HL-60 (cell line): ENCODE results near the gene CRYBG2.

Experiments used
- DNase-seq, 2 experiments: peaks; one replicate each; pipeline ENCODE4 v3.0.0-alpha.2; 2010 to 2020; ENCODE audit warnings: low read depth in 1 of 2, low spot score in 1 of 2
- H3K27ac ChIP-seq: fragments of 250-450 bp; sonication (Bioruptor Pico); replicated peaks from 2 replicates; pipeline ENCODE4 v1.5.1; 2020; ENCODE audit warnings: mild to moderate bottlenecking, moderate library complexity
- H3K27me3 ChIP-seq: fragments of 250-450 bp; sonication (Bioruptor Pico); 2 replicates; pipeline ENCODE4 v1.5.1; 2021; ENCODE audit warnings: mild to moderate bottlenecking, moderate library complexity; ENCODE audit not compliant: insufficient read depth, poor library complexity, severe bottlenecking
- H3K4me3 ChIP-seq: replicated peaks from 2 replicates; pipeline ENCODE4 v1.5.1; 2011; ENCODE audit warnings: mild to moderate bottlenecking, control low read depth, low read length; ENCODE audit not compliant: insufficient read depth
- CTCF ChIP-seq: IDR thresholded peaks from one replicate; pipeline ENCODE4 v1.5.1; 2011; ENCODE audit warnings: low read length, control low read depth, inconsistent platforms; ENCODE audit not compliant: insufficient read depth
- GABPA ChIP-seq: IDR thresholded peaks from 2 replicates; pipeline ENCODE4 v1.6.1; 2012; ENCODE audit warnings: low read depth
- POLR2AphosphoS5 ChIP-seq: IDR thresholded peaks from 2 replicates; pipeline ENCODE4 v1.6.1; 2012; ENCODE audit warnings: low read depth
- REST ChIP-seq: IDR thresholded peaks from 2 replicates; pipeline ENCODE4 v1.6.1; 2012; ENCODE audit warnings: low read depth; ENCODE audit not compliant: insufficient replicate concordance
- SPI1 ChIP-seq: IDR thresholded peaks from 2 replicates; pipeline ENCODE4 v1.6.1; 2012; ENCODE audit warnings: low read depth, mild to moderate bottlenecking, borderline replicate concordance

The CRYBG2 gene

GRCh38 chr1:26279456-26280332, 74.2 kb downstream of the CRYBG2 start, which contains the start of gene SH3BGRL3:
Gene SH3BGRL3 (plus strand): TSS chr1:26280086. CDS start chr1:26280156, 70 bp downstream.
- peak within 1 kb of the TSS; percentile 75 for H3K4me3 ChIP-seq
- H3K27ac ChIP-seq = peak within 1 kb of the TSS; percentile 88
- H3K27me3 ChIP-seq = no peaks in the 10 kb centered on the region
- peak; percentile 86 to 90 for DNase-seq
- TF ChIP-seq REST (no peak), POLR2AphosphoS5 (peak; percentile 91), SPI1 (peak; percentile 6; the same call in 1 of the 2 replicates)

DNA sequence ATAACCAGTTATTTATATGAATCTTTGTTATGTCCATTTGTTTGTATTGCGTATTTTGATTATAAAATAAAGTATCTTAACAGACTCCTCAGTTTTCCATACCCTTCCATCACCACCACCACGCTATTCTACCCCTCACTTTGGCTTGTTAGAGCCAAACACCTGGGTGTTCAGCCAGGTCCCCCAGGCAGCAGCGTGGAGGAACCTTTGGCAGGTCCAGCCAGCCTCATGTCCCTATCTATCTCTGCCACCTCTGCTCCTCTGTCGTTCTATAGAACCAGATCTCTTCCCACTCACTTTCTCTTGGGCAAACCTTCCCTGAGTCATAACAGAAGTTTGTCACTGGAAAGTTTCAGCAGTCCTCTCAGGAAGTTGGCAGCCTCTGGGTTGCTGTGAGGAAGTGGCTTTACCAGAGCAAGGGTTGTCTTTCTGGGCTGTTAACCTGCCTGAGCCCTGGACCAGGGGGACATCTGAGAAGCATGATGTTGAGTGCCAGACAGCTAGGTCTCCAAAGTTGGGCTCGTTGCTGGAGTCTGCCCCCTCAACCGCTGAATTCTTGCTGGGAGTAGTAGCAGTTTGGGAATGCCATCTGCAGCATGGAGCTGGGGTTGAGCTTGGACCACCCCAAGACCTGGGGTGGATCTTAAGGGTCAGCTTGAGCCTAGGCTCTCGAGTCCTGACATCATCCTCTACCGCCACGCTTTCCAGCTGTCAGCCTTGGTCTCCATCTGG, 75.0 kb downstream of the CRYBG2 start:
- peak overlapping the region; percentile 75 for H3K4me3 ChIP-seq
- DNase-seq = peak in 1 of 2 experiments; percentile 79
- H3K27ac ChIP-seq = peak overlapping the region; percentile 88

DNA sequence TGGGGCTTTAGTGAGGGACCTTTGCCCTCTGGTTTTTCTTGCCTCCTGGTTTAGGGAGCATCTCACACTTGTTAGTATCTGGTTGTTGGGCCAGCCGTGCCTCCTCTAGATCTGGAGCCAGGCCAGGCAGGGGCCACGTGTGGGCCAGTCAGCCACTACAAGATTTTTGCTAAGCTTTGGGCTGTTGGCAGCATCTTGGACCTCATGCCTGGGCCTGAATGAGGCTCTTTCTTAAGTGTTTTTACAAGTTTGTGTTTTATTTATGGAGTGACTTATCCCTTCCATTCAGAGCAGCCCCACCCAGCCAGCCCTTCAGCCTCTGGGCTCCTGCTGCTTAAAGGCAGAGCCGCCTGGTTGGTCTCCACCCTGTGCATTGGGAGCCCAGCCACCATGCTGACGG, 75.6 kb downstream of the CRYBG2 start:
- no peak for TF ChIP-seq SPI1
- TF ChIP-seq CTCF = no peak
- no peak for DNase-seq
- Histone ChIP-seq H3K4me3 (no peak overlapping the region), H3K27me3 (no peaks in the 10 kb centered on the region), H3K27ac (peak overlapping the region; percentile 88)

More for the DNA sequence above, 75.0 kb downstream of the CRYBG2 start:
- no peaks in the 10 kb centered on the region for H3K27me3 ChIP-seq
- no peak for TF ChIP-seq REST
- peak; percentile 95 for TF ChIP-seq SPI1

DNA sequence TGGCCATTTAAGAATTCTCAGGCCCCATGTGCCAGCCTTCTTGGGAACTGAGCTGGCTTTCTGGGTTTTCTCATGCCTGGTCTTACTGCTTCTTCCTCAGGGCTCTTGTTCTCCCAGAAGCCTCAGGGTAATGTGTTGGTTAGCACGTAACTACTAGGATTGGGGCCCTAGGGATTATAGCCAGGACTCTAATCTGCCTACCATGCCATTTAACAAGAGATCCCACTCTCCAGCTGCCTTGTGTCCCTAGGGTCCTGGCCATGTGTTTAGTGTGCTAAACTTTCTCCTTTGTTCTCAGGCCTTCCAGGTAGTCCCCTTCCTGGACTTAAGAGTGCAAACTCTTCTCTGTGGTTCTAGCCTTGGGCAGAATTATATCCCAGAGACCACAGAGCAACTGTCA, 76.2 kb downstream of the CRYBG2 start:
- DNase-seq = no peak
- Histone ChIP-seq H3K4me3 (no peak overlapping the region), H3K27ac (peak overlapping the region; percentile 88), H3K27me3 (no peaks in the 10 kb centered on the region)
- TF ChIP-seq GABPA (no peak), POLR2AphosphoS5 (no peak), CTCF (no peak), REST (no peak), SPI1 (no peak)
